Right lobe of liver (tissue), 6 donors: Measurements from ENCODE around the gene RAB28. TPM values are rescaled to one million over a fixed set of nuclear protein-coding genes. Genes with fewer than 3 reads are reported as not detected.
A peak's percentile ranks its signal among the peaks of the same experiment; 100 is the strongest.
"Not testable (repeated sequence)": the region's sequence is repeated elsewhere in the genome, so short reads cannot be mapped to it uniquely, and the experiment has no call there.

Experiments
- ATAC-seq, 4 donors: fragments of 200-7000 bp; cut with Tn5 transposase; one replicate each; pipeline ENCODE4 v1.9.1; 2020; ENCODE audit warnings: mild to moderate bottlenecking in 4 of 4, moderate library complexity in 4 of 4
- DNase-seq, 3 donors: peaks; one replicate each; pipeline ENCODE4 v3.0.0-alpha.2; 2020
- H3K27ac ChIP-seq, 3 donors: fragments of 200-600 bp; one replicate each; pipeline ENCODE4 v1.8.0; 2022
- H3K27me3 ChIP-seq, 2 donors: fragments of 200-600 bp; one replicate each; pipeline ENCODE4 v1.8.0; 2022
- H3K36me3 ChIP-seq, 4 donors: fragments of 200-600 bp; sonication (generic) in 1 of 4; one replicate each; pipeline versions ENCODE4 v1.5.1 to v1.8.0; 2017 to 2022; ENCODE audit warnings: control low read depth in 1 of 4
- H3K4me1 ChIP-seq, 4 donors: fragments of 200-600 bp; sonication (generic) in 1 of 4; one replicate each; pipeline versions ENCODE4 v1.5.1 to v1.8.0; 2017 to 2022; ENCODE audit warnings: control low read depth in 1 of 4
- H3K4me3 ChIP-seq, 3 donors: fragments of 200-600 bp; one replicate each; pipeline ENCODE4 v1.8.0; 2022
- H3K9me3 ChIP-seq, 4 donors: fragments of 200-600 bp; sonication (generic) in 1 of 4; one replicate each; pipeline versions ENCODE4 v1.5.1 to v1.8.0; 2017 to 2022; ENCODE audit warnings: control low read depth in 1 of 4
- POLR2A ChIP-seq: fragments of 450-650 bp; IDR thresholded peaks from one replicate; pipeline ENCODE4 v1.6.1; 2017; ENCODE audit warnings: antibody characterized with exemption, mild to moderate bottlenecking
- WGBS: methylation state at CpG from one replicate; pipeline ENCODE4 v1.1.6; 2018; ENCODE audit warnings: low coverage, low lambda C conversion rate; ENCODE audit not compliant: insufficient coverage; ENCODE audit errors: missing lambda C conversion rate; 5-methylcytosine and 5-hydroxymethylcytosine counted together
- intact Hi-C, 2 donors: fragments of 100-400 bp; cut with DNase I; formaldehyde crosslinking; loops; one replicate each; pipeline versions ENCODE4 v1.11.2 to v1.14.1; 2022
- total RNA-seq, 6 experiments: library from RNA; depleted of rRNA in 2 of 6; stranded (reverse); fragments of >200 nt in 2 of 6; fragmentation: NEBNext Ultra II Directional in 3 of 6; extraction: Animal tissue kit (Norgen Biotek cat#: 25700) in 3 of 6; gene quantifications; one replicate each; pipeline versions ENCODE4 v1.1.0 to v1.2.4, GENCODE V29; 2016 to 2023
- TF ChIP-seq, protein P1 (sequence below), 4 donors: fragments of 200-600 bp in 3 of 4; fragments of 450-650 bp in 1 of 4; IDR thresholded peaks; one replicate each; pipeline versions ENCODE4 v1.5.1 to v1.8.0; 2016 to 2022; ENCODE audit warnings: antibody characterized with exemption in 4 of 4, mild to moderate bottlenecking in 2 of 4
- donor health status: DM: no; HTN: yes; CAD: no.
- donor health status: DM: no; HTN: no; CAD: no.
- donor health status: DM: no; HTN: no; CAD: no.
- donor health status: DM: no; HTN: yes; CAD: no.
- donor health status: DM: no; HTN: yes; CAD: no.

The RAB28 gene
- total RNA-seq, 6 experiments from 2014 or later = 3.8 to 5.8 (median 5.1) TPM

GRCh38 chr4:13396161-13396560, 88.0 kb downstream of the RAB28 start:
- H3K4me1 ChIP-seq = no peaks in the 10 kb centered on the region
- intact Hi-C loops = no loop called here
- TF ChIP-seq POLR2A = no peak
- TF ChIP-seq, protein P1, sequence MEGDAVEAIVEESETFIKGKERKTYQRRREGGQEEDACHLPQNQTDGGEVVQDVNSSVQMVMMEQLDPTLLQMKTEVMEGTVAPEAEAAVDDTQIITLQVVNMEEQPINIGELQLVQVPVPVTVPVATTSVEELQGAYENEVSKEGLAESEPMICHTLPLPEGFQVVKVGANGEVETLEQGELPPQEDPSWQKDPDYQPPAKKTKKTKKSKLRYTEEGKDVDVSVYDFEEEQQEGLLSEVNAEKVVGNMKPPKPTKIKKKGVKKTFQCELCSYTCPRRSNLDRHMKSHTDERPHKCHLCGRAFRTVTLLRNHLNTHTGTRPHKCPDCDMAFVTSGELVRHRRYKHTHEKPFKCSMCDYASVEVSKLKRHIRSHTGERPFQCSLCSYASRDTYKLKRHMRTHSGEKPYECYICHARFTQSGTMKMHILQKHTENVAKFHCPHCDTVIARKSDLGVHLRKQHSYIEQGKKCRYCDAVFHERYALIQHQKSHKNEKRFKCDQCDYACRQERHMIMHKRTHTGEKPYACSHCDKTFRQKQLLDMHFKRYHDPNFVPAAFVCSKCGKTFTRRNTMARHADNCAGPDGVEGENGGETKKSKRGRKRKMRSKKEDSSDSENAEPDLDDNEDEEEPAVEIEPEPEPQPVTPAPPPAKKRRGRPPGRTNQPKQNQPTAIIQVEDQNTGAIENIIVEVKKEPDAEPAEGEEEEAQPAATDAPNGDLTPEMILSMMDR (IDR thresholded peaks at IDR 0.05) = no peak
- WGBS = 50% methylated on average over 1 of the region's 1 CpG
- no peak for ATAC-seq
- H3K27me3 ChIP-seq = no peaks in the 10 kb centered on the region
- no peaks in the 10 kb centered on the region for H3K36me3 ChIP-seq
- no peak overlapping the region for H3K4me3 ChIP-seq
- no peak overlapping the region for H3K27ac ChIP-seq
- DNase-seq = no peak
- no peaks in the 10 kb centered on the region for H3K9me3 ChIP-seq

DNA sequence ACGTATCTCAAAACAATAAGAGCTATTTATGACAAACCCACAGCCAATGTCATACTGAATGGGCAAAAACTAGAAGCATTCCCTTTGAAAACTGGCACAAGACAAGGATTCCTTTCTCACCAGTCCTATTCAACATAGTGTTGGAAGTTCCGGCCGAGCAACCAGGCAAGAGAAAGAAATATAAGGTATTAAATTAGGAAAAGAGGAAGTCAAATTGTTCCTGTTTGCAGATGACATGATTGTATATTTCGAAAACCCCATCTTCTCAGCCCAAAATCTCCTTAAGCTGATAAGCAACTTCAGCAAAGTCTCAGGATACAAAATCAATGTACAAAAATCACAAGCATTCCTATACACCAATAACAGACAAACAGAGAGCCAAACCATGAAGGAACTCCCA, 94.2 kb downstream of the RAB28 start:
- intact Hi-C loops, H3K9me3 ChIP-seq, DNase-seq, H3K27ac ChIP-seq, H3K4me3 ChIP-seq, ATAC-seq, H3K36me3 ChIP-seq, H3K27me3 ChIP-seq, H3K4me1 ChIP-seq: not testable (repeated sequence)
- 96% methylated on average over 4 of the region's 4 CpGs for WGBS

- no peak overlapping the region for H3K4me3 ChIP-seq
- ATAC-seq (no peak), DNase-seq (no peak)
- no peak overlapping the region for H3K27ac ChIP-seq
- no peak for TF ChIP-seq POLR2A
- TF ChIP-seq, protein P1 (IDR thresholded peaks at IDR 0.05) = no peak
- H3K9me3 ChIP-seq = no peaks in the 10 kb centered on the region
- H3K27me3 ChIP-seq = no peaks in the 10 kb centered on the region
- intact Hi-C loops = no loop called here
- no peaks in the 10 kb centered on the region for H3K36me3 ChIP-seq
- H3K4me1 ChIP-seq = no peaks in the 10 kb centered on the region
These were observed 97.6 kb downstream of the RAB28 start for GRCh38 chr4:13386405-13387107.

DNA sequence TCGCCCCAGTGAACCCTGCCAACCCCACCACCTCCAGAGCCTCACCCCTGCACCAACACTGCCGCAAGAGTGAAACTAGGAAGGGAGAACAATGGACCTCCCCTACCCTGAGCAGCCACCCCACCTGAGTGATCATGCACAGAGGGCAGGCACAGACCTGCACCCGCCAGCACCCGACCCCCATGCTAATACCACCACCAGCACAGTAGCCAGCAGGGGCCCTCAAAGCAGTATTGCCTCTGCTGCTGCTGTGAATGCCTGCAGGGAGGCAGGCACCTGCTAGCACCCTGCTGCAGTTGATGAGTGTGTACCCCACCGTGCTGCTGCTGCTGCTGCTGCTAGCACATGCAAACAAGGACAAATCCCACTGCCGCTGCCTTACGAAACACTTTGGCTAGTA, 100.1 kb downstream of the RAB28 start:
- no peaks in the 10 kb centered on the region for H3K27me3 ChIP-seq
- no peaks in the 10 kb centered on the region for H3K36me3 ChIP-seq
- no peak overlapping the region for H3K27ac ChIP-seq
- DNase-seq (no peak), ATAC-seq (peak in 1 of 4 donors; percentile 22)
- H3K4me3 ChIP-seq = no peak overlapping the region
- no peaks in the 10 kb centered on the region for H3K4me1 ChIP-seq
- no peaks in the 10 kb centered on the region for H3K9me3 ChIP-seq
- TF ChIP-seq, protein P1 (IDR thresholded peaks at IDR 0.05) = no peak
- no peak for TF ChIP-seq POLR2A
- 100% methylated on average over 2 of the region's 7 CpGs for WGBS
- intact Hi-C loops = no loop called here

GRCh38 chr4:13378973-13379759, 105.0 kb downstream of the RAB28 start:
- H3K4me1 ChIP-seq = no peaks in the 10 kb centered on the region
- no peaks in the 10 kb centered on the region for H3K36me3 ChIP-seq
- TF ChIP-seq POLR2A = no peak
- TF ChIP-seq, protein P1 (IDR thresholded peaks at IDR 0.05) = no peak
- 93% methylated on average over 3 of the region's 9 CpGs for WGBS
- intact Hi-C loops = no loop called here
- no peaks in the 10 kb centered on the region for H3K27me3 ChIP-seq
- no peak for DNase-seq
- no peaks in the 10 kb centered on the region for H3K9me3 ChIP-seq
- no peak for ATAC-seq
- H3K27ac ChIP-seq = no peak overlapping the region
- no peak overlapping the region for H3K4me3 ChIP-seq
